Medulla oblongata (tissue), 1 donor: ENCODE data around the gene TMC5.
"Not testable (repeated sequence)": the region's sequence is repeated elsewhere in the genome, so short reads cannot be mapped to it uniquely, and the experiment has no call there.

Source experiments
- DNase-seq: peaks from one replicate; pipeline ENCODE4 v3.0.0-alpha.2; 2015; ENCODE audit errors: extremely low spot score

TMC5 gene

DNA sequence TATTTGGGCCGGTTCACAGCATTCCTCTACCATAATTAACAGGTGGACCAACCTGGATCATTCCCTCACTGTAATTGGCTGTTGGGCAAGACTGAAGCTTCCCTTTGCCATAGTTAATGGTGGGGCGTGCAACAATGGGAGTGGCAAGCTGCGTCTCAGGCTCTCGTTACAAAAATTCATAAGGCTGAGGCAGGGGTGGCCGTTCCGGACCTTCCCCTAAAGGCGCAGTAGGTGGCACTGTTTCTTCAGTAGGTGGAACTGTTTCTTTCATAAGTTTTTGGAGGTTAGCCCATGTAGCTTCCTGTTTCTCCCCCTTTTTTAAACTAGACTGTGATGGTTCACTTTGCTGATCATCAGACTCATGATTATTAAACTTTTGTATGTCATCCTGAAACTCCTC lies 17.0 kb upstream of the TMC5 start:
- DNase-seq = no peak

DNA sequence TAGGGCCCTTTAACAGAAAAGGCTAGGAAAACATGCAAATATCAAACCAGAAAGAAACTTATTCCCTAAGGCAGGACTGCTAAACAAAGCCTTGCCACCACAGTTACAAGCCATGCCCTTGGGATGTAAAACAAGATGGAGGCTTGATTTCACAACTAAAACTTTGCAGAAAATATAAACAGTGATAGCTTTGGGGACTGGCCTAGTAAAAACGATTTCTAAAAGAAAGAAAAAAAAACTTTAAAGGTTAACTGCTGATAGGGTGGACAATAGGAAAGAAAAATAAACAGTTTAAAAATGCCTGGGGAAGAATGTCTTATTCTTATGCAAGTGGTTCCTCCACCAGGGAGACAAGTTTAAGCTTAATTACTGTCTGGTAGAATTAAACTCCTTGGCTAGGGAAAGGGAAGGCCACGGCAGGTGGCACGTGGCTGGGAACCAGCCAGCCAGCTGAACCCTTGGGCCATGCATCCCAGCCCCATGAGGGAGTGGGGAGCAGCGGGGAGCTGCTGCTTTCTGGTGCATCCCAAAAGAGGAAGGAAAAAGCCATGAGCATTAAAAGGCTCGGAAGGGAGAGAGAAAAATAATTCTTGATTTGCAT lies 10.7 kb upstream of the TMC5 start:
- DNase-seq = no peak

DNA sequence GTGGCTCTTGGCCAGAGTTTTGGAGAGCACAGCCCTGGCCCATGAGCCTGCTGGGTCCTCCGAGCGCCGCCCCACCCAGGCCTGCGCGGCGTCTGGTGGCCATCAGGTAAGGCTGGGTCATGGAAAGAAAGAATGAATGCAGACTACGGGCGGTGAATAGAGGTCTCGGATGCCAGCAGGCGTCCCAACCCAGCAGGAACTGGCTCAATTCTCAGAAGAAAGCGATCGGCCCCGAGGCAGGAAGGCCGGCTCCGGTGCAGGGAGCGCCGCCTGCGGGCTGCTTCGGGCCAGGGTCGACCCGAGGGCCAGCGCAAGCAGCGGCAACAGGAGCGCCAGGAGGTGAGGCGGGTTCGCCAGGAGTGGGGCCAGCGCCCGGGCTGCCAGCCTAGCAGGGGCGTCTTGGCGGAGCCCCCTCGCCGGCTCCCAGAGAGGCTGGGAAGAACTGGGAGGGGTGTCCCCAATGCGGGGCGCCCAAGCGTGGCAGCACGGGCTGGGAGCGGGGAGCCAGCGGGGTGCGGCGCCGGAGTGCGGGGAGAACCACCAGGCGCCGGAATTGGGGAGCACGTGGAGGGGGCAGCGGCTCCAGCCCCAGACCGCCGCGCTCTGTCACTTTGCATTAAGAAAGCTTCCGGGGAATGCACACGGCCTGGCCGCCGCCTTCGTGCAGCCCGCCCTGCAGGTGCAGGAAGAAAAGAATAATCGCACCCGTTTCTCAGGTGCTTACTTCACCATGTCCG lies 7.1 kb upstream of the TMC5 start:
- DNase-seq = no peak

DNA sequence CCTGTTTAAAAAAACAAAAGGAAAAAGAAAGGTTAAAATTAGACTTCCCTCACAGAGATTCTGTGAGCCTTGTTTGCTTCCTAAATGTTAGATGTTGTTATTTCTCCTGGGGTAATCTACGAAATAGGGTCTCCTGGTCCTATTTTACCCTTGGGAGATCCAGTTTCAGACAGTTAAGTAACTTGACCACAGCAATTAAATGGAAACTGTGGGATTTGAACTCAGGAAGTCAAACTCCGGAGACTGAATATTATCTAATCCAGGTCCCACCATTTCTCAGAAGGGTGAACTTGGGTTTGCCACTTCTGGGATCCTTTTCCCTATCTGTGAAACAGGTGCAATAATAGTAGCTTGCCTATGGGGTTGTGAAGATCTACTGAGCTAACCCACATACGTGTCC lies 6.4 kb upstream of the TMC5 start:
- no peak for DNase-seq

- DNase-seq = not testable (repeated sequence)
These were observed 5.6 kb upstream of the TMC5 start for GRCh38 chr16:19412055-19412454.

- DNase-seq = no peak
These were observed 2.2 kb upstream of the TMC5 start for GRCh38 chr16:19415461-19415860.

- DNase-seq = no peak
These were observed 1.8 kb upstream of the TMC5 start for GRCh38 chr16:19415918-19416317.

GRCh38 chr16:19418200-19418599 lies 517 bp downstream of the TMC5 start:
- no peak for DNase-seq

GRCh38 chr16:19419698-19420075 lies 2.0 kb downstream of the TMC5 start:
- DNase-seq = no peak

- DNase-seq = no peak
These were observed 6.8 kb downstream of the TMC5 start for GRCh38 chr16:19424478-19424877.

DNA sequence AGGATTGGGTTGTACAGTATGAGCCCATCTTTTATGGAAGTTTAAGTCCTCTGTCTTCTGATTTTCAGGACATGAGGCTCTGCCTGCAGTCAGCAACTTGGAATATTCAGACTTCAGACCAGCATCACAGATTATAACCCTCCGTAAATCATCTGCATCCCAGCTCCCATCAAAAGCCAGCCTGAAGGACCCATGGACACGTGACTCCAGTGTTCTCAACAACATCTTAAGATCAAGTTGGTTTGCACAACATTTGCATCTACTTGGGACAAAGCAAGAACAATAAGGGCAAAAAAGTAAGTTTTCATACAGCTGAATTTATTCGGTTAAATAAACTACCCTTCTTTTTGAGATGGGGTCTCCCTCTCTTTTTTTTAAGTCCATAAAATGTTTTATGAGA lies 12.7 kb downstream of the TMC5 start:
- DNase-seq = no peak

DNA sequence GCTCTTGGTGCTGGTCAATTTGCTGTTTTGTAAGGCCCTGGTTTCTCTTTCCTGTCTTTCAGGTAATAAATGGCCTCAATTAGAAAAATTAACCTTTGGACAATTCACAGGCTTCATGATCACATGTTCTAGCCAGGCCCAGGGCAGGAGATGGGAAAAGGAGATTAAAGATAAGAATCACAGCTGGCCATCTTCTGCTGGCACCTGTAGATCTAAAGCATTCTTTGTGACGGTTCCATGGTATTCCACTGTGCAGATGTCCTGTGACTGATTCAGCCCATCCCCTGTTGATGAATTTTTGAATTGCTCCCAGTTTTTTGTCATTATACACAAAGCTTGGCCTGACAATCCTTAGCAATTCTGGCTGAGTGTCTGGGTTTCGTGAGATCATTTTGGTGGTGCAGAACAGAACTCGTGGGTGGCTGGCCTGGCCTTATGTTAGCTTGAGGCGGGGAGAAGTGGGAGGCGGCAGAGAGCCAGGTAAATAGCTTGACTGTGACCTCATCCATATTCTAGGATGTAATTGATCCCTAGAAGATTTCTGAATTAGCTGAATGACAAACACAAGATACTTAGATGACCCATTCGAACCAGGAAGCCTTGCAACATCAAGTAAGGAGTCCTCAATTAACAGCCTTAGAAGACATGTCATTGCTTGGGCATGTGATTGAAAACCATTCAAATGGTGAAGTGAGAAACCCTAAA lies 14.1 kb downstream of the TMC5 start:
- DNase-seq = no peak

DNA sequence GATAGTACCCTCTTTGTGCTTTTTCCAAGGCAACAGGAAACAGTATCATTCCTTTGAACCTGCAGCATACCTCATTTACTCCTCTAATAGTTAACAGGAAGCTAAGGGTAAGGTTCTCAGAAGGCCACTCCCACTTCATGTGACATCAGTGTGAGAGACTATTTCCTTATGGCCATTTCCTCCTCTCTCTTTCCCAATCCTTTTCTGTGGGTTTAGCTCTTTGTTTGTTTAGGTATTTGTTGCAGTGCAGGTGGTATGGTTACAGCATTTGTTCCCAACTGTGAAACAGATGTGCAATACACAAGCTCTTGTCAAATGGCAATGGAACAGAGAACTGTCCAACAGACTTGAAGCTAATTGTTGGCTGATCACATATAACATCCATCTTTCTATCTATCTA lies 14.7 kb downstream of the TMC5 start:
- no peak for DNase-seq

DNA sequence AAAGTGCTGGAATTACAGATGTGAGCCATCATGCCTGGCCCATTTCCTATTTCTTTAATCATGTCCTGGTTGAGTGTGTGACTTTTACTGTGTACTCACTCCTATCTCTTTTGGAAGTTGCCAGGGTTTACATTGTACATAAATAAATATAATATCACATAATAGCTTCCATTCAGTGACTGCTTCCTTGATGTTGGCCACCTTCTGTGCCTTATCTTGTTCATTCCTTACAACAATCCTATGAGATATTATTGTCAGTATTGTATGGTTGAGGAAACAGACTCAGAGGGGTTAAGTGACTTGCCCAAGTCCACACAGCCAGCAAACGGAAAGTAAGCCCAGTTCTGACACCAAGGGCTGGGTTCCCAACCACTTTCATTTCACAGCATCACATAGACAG lies 16.9 kb downstream of the TMC5 start:
- no peak for DNase-seq

DNA sequence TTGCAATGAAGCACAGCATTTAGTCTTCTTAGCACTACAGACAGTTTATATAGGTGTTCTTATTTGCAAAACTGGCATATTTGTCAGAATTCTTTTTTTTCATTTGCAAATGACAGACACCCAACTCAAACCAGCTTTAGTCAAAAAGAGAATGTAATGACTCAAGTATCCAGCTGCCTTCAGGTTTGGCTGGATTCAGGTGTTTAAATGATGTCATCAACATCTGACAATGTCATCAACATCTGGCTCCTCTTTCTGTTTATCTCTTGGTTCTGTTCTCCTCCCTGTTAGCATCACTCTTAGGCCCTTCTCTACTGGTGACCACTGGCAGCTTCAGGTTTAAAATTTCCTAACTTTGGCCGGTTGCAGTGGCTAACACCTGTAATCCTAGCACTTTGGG lies 18.9 kb downstream of the TMC5 start:
- no peak for DNase-seq

DNA sequence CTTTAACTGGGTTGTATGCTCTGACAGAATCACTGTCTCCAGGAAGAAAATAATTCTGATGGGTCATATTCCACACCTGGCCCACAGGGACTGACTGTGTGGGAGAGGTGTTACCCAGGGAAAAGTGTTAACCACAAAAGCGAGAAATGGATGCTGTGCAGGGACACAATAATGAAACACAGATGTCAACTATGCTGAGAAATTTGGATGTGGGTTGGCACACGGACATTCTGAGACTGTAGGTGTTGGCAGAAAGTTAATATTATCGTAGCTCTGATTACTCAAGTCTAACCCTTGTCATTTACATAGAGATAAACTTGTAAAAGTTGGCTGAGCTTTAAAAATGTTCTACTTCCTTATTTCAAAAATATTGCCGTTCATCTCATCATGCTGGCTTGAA lies 19.6 kb downstream of the TMC5 start:
- DNase-seq = no peak

- DNase-seq = no peak
These were observed 21.1 kb downstream of the TMC5 start for GRCh38 chr16:19438739-19439138.

GRCh38 chr16:19439483-19439882 lies 21.8 kb downstream of the TMC5 start:
- DNase-seq = no peak

- DNase-seq = no peak
These were observed 26.0 kb downstream of the TMC5 start for GRCh38 chr16:19443659-19444058.

DNA sequence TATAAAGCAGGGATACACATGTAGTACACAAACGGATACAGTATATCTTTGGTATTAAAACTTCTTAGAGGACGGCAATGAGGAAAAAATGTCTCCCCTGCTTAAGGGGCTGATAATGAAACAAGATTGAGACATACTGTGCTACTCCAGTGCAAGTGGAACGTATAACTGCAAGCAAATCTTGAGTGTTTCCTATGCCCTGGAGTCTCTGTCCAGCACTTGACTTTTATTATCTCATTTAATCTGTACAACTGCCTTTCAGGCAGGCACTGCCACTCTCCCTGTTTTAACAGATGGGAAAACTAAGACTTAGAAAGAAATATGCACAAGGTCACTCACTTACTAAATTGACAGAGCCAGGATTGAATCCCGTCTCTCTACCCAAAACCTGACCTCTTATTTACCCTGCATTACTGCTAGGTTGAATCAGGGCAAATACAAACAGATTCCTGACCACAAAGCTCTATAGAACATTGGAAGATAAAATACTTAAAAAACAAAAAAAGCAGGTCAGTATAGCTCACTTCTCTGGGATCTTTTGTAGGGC lies 28.7 kb downstream of the TMC5 start:
- DNase-seq = no peak

DNA sequence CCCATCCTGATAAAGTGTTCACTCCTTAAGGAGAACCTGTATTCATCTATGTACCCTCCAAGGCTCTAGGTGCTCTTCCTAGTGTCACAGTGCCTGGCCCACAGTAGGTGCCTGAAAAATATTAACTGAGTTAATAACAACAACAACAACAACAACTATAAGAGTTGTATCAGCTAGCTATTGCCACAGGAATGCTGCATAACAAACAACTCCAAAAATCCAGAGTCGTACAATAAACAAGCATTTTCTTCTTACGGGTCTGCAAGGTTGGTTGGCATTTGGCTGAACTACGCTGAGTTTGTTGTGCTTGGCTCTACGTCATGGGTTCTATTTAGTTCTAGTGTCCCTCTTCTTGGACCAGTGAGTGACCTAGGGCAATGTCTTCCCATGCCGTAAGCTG lies 29.2 kb downstream of the TMC5 start:
- DNase-seq = no peak

GRCh38 chr16:19450186-19450585 lies 32.5 kb downstream of the TMC5 start:
- no peak for DNase-seq
